ENCODE results near the gene POLR3E. TPM values are rescaled to one million over a fixed set of nuclear protein-coding genes. Genes with fewer than 3 reads are reported as not detected.

POLR3E gene, protein sequence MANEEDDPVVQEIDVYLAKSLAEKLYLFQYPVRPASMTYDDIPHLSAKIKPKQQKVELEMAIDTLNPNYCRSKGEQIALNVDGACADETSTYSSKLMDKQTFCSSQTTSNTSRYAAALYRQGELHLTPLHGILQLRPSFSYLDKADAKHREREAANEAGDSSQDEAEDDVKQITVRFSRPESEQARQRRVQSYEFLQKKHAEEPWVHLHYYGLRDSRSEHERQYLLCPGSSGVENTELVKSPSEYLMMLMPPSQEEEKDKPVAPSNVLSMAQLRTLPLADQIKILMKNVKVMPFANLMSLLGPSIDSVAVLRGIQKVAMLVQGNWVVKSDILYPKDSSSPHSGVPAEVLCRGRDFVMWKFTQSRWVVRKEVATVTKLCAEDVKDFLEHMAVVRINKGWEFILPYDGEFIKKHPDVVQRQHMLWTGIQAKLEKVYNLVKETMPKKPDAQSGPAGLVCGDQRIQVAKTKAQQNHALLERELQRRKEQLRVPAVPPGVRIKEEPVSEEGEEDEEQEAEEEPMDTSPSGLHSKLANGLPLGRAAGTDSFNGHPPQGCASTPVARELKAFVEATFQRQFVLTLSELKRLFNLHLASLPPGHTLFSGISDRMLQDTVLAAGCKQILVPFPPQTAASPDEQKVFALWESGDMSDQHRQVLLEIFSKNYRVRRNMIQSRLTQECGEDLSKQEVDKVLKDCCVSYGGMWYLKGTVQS
- 54.9 and 57.4 TPM in 2 replicates for total RNA-seq

DNA sequence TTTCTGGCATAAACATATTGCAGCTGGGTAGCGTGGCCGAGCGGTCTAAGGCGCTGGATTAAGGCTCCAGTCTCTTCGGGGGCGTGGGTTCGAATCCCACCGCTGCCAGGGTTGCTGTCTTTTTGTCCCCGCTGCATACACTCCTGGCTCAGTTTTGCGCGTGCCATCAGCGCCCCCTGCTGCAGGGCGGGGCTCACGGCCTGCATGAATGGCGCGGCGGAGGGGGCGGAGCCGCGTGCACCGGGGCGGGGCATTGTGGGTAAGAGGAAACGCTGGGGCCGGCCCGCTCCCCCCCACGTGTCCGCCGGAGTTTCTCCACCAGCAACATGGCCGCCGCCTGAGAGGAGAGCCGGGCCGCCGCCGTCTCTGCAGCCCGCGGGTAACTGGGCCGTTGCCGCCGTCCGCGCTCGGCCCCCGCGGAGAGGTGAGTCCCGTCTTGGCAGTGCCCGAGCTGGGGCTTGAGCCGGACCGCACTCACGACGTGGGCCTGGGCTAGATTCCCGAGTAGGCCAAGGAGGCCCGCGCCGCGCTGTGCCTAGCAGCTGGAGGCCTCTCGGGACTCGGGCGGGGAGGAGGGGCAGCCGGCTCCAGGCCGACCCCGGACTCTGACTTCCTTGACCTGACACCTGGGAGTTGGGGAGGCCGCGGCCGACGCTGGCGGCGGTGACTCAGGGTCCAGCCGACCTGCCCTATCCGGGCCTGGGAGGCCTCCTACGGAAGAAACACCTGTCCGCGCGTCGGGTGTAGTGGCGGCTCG is at the start of gene POLR3E:
TSS of gene POLR3E (plus strand) at position 296 of the 757 bp plus-strand sequence. CDS start 5,560 bp downstream, outside the sequence.

DNA sequence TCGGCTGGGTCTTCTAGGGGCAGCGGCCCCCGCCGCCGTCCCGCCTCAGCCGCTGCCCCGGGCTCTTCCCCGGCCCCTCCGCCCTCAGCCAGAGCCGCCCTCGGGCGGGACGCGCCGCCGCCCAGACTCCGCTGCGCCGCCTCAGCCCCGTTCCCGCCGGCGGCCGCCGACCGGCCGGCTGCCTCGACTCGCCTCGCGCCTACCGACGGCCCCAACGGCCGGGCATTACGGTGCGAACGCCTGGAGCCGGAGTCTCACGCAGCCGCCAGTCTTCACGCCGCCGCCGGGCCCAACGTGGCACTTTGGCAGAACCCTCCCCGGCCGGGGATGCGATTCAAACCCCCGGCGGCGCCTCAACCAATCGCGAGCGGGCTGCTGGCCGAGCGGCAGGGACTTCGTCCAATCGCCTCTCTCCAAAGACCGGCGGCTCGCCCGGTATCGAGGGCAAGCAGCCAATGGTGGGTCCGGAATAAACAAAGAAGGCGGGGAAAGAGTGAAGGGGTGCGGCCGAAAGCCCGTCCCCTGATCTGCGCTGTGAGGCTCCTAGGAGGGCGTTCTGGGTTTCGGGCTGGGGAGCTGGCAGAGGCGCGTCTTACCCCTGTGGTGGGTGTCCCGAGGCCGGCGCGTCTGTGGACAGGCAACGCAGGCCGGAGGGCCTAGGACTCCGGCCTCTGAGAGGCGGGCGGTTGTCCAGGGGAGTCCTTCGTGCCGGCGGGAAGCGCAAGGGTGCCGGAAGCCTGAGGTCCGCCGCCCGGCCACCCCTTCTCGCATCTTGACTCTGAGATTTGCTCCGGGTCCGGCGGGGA is 77.3 kb downstream of the POLR3E start, which contains the start of gene CDR2:
TSS of gene CDR2 (minus strand) at position 309 of the 806 bp plus-strand sequence. CDS start 310 bp downstream, outside the sequence.

Other genes with a start within 250 kb of the POLR3E start
- gene VWA3A, start 204.9 kb upstream of the POLR3E start, total RNA-seq: 0.11 and 0.12 TPM in 2 replicates
- not detected in 2 replicates for gene SDR42E2, start 134.9 kb upstream of the POLR3E start, total RNA-seq
- 14.9 and 19.6 TPM in 2 replicates for gene EEF2K, start 91.1 kb upstream of the POLR3E start, total RNA-seq
- 58.4 and 67.0 TPM in 2 replicates for gene CDR2, start 77.2 kb downstream of the POLR3E start, total RNA-seq
- 98.4 and 111 TPM in 2 replicates for gene NPIPB5, start 213.5 kb downstream of the POLR3E start, total RNA-seq